ENCODE measurements around the gene SRP14.
"Not testable (repeated sequence)": the region's sequence is repeated elsewhere in the genome, so short reads cannot be mapped to it uniquely, and the experiment has no call there.

Gene SRP14

GRCh38 chr15:40029979-40030893, 8.7 kb downstream of the SRP14 start:
- Histone ChIP-seq H3K9ac (ENCODE audit: low read length) (no peak overlapping the region), H3K4me1 (ENCODE audit: control insufficient read depth, insufficient read depth, low read length) (no peaks in the 10 kb centered on the region), H3K9me3 (ENCODE audit: control insufficient read depth, low read length) (no peaks in the 10 kb centered on the region), H3K36me3 (ENCODE audit: control insufficient read depth, insufficient read depth, low read length) (no peaks in the 10 kb centered on the region), H3K4me3 (ENCODE audit: low read length) (no peak overlapping the region), H3K27me3 (ENCODE audit: control insufficient read depth, insufficient read depth, low read length) (no peaks in the 10 kb centered on the region)

GRCh38 chr15:40028853-40029252, 10.1 kb downstream of the SRP14 start:
- no peaks in the 10 kb centered on the region for H3K27me3 ChIP-seq (ENCODE audit: control insufficient read depth, insufficient read depth, low read length)
- no peaks in the 10 kb centered on the region for H3K36me3 ChIP-seq (ENCODE audit: control insufficient read depth, insufficient read depth, low read length)
- H3K9ac ChIP-seq (ENCODE audit: low read length), result no peak overlapping the region
- H3K4me3 ChIP-seq (ENCODE audit: low read length), result no peak overlapping the region
- no peaks in the 10 kb centered on the region for H3K4me1 ChIP-seq (ENCODE audit: control insufficient read depth, insufficient read depth, low read length)
- H3K9me3 ChIP-seq (ENCODE audit: control insufficient read depth, low read length), result no peaks in the 10 kb centered on the region

- Histone ChIP-seq H3K9ac (ENCODE audit: low read length) (no peak overlapping the region), H3K9me3 (ENCODE audit: control insufficient read depth, low read length) (no peaks in the 10 kb centered on the region), H3K4me1 (ENCODE audit: control insufficient read depth, insufficient read depth, low read length) (no peaks in the 10 kb centered on the region), H3K27me3 (ENCODE audit: control insufficient read depth, insufficient read depth, low read length) (no peaks in the 10 kb centered on the region), H3K36me3 (ENCODE audit: control insufficient read depth, insufficient read depth, low read length) (no peaks in the 10 kb centered on the region), H3K4me3 (ENCODE audit: low read length) (no peak overlapping the region)
These were observed 10.8 kb downstream of the SRP14 start for GRCh38 chr15:40028193-40028592.

GRCh38 chr15:40016224-40016865, 22.6 kb downstream of the SRP14 start:
- Histone ChIP-seq H3K27me3 (ENCODE audit: control insufficient read depth, insufficient read depth, low read length) (no peaks in the 10 kb centered on the region), H3K4me3 (ENCODE audit: low read length) (no peak overlapping the region), H3K9me3 (ENCODE audit: control insufficient read depth, low read length) (peaks cover 7% of the 10 kb centered on the region), H3K4me1 (ENCODE audit: control insufficient read depth, insufficient read depth, low read length) (no peaks in the 10 kb centered on the region), H3K9ac (ENCODE audit: low read length) (no peak overlapping the region), H3K36me3 (ENCODE audit: control insufficient read depth, insufficient read depth, low read length) (peaks cover 3% of the 10 kb centered on the region)

GRCh38 chr15:40014390-40014789, 24.6 kb downstream of the SRP14 start:
- H3K27me3 ChIP-seq (ENCODE audit: control insufficient read depth, insufficient read depth, low read length), result no peaks in the 10 kb centered on the region
- no peaks in the 10 kb centered on the region for H3K4me1 ChIP-seq (ENCODE audit: control insufficient read depth, insufficient read depth, low read length)
- no peak overlapping the region for H3K4me3 ChIP-seq (ENCODE audit: low read length)
- H3K9me3 ChIP-seq (ENCODE audit: control insufficient read depth, low read length), result peaks cover 7% of the 10 kb centered on the region
- no peaks in the 10 kb centered on the region for H3K36me3 ChIP-seq (ENCODE audit: control insufficient read depth, insufficient read depth, low read length)
- H3K9ac ChIP-seq (ENCODE audit: low read length), result no peak overlapping the region

- H3K9ac ChIP-seq (ENCODE audit: low read length); H3K36me3 ChIP-seq (ENCODE audit: control insufficient read depth, insufficient read depth, low read length): not testable (repeated sequence)
These were observed 25.6 kb downstream of the SRP14 start for GRCh38 chr15:40013372-40013771.

GRCh38 chr15:40011303-40011702, 27.7 kb downstream of the SRP14 start:
- H3K36me3 ChIP-seq (ENCODE audit: control insufficient read depth, insufficient read depth, low read length), result no peaks in the 10 kb centered on the region
- no peak overlapping the region for H3K4me3 ChIP-seq (ENCODE audit: low read length)
- H3K4me1 ChIP-seq (ENCODE audit: control insufficient read depth, insufficient read depth, low read length), result no peaks in the 10 kb centered on the region
- no peak overlapping the region for H3K9ac ChIP-seq (ENCODE audit: low read length)
- H3K27me3 ChIP-seq (ENCODE audit: control insufficient read depth, insufficient read depth, low read length), result no peaks in the 10 kb centered on the region
- peaks cover 7% of the 10 kb centered on the region for H3K9me3 ChIP-seq (ENCODE audit: control insufficient read depth, low read length)

More at GRCh38 chr15:40013372-40013771, 25.6 kb downstream of the SRP14 start:
- not testable (repeated sequence) for H3K9me3 ChIP-seq (ENCODE audit: control insufficient read depth, low read length); H3K4me3 ChIP-seq (ENCODE audit: low read length); H3K27me3 ChIP-seq (ENCODE audit: control insufficient read depth, insufficient read depth, low read length); H3K4me1 ChIP-seq (ENCODE audit: control insufficient read depth, insufficient read depth, low read length)

GRCh38 chr15:40010686-40011085, 28.3 kb downstream of the SRP14 start:
- peaks cover 7% of the 10 kb centered on the region for H3K9me3 ChIP-seq (ENCODE audit: control insufficient read depth, low read length)
- no peak overlapping the region for H3K9ac ChIP-seq (ENCODE audit: low read length)
- no peaks in the 10 kb centered on the region for H3K36me3 ChIP-seq (ENCODE audit: control insufficient read depth, insufficient read depth, low read length)
- no peak overlapping the region for H3K4me3 ChIP-seq (ENCODE audit: low read length)
- no peaks in the 10 kb centered on the region for H3K27me3 ChIP-seq (ENCODE audit: control insufficient read depth, insufficient read depth, low read length)
- H3K4me1 ChIP-seq (ENCODE audit: control insufficient read depth, insufficient read depth, low read length), result no peaks in the 10 kb centered on the region

GRCh38 chr15:40008061-40008765, 30.8 kb downstream of the SRP14 start:
- Histone ChIP-seq H3K4me1 (ENCODE audit: control insufficient read depth, insufficient read depth, low read length) (peaks cover 7% of the 10 kb centered on the region), H3K27me3 (ENCODE audit: control insufficient read depth, insufficient read depth, low read length) (no peaks in the 10 kb centered on the region), H3K36me3 (ENCODE audit: control insufficient read depth, insufficient read depth, low read length) (no peaks in the 10 kb centered on the region), H3K4me3 (ENCODE audit: low read length) (no peak overlapping the region), H3K9me3 (ENCODE audit: control insufficient read depth, low read length) (no peaks in the 10 kb centered on the region), H3K9ac (ENCODE audit: low read length) (no peak overlapping the region)

- no peaks in the 10 kb centered on the region for H3K27me3 ChIP-seq (ENCODE audit: control insufficient read depth, insufficient read depth, low read length)
- no peak overlapping the region for H3K9ac ChIP-seq (ENCODE audit: low read length)
- no peak overlapping the region for H3K4me3 ChIP-seq (ENCODE audit: low read length)
- H3K4me1 ChIP-seq (ENCODE audit: control insufficient read depth, insufficient read depth, low read length), result peaks cover 20% of the 10 kb centered on the region
- H3K9me3 ChIP-seq (ENCODE audit: control insufficient read depth, low read length), result no peaks in the 10 kb centered on the region
- no peaks in the 10 kb centered on the region for H3K36me3 ChIP-seq (ENCODE audit: control insufficient read depth, insufficient read depth, low read length)
These were observed 32.3 kb downstream of the SRP14 start for GRCh38 chr15:40006646-40007045.

GRCh38 chr15:40006003-40006402, 33.0 kb downstream of the SRP14 start:
- H3K36me3 ChIP-seq (ENCODE audit: control insufficient read depth, insufficient read depth, low read length), result no peaks in the 10 kb centered on the region
- no peaks in the 10 kb centered on the region for H3K27me3 ChIP-seq (ENCODE audit: control insufficient read depth, insufficient read depth, low read length)
- H3K9ac ChIP-seq (ENCODE audit: low read length), result no peak overlapping the region
- H3K4me3 ChIP-seq (ENCODE audit: low read length), result no peak overlapping the region
- peaks cover 23% of the 10 kb centered on the region for H3K4me1 ChIP-seq (ENCODE audit: control insufficient read depth, insufficient read depth, low read length)
- H3K9me3 ChIP-seq (ENCODE audit: control insufficient read depth, low read length), result no peaks in the 10 kb centered on the region

Measured in mucosa of stomach (tissue), 1 donor.